Islet of Langerhans (tissue), 1 donor: ENCODE results near the gene DNM2.

Experiments used
- FAIRE-seq: peaks from one replicate; lab custom pipeline; 2011; peaks lifted over from hg19 to GRCh38; lab: Jason Lieb, UNC

Gene DNM2

GRCh38 chr19:10780368-10780767 lies 62.5 kb downstream of the DNM2 start:
- FAIRE-seq = no peak

GRCh38 chr19:10782795-10783194 lies 64.9 kb downstream of the DNM2 start:
- FAIRE-seq = no peak

DNA sequence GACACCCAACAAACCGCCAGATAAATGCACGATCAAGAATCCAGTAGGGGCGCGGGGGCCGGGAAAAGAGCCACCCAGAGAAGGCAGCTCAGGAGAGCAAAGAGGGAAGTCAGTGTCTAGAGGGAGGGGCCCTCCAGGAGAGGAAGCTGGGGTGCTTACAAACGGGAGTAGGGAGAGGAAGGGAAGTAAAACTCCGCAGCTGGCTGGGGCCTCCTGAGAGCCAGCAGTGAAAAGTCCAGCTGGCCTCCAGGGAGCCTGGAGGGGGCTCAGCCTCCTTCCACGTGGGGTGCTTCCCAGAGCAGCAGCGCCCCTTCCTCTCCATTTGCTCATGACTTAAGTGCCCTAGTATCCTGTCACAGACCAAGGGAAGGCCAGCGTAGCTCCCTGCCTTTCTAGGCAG lies 66.4 kb downstream of the DNM2 start:
- no peak for FAIRE-seq

GRCh38 chr19:10788146-10788545 lies 70.3 kb downstream of the DNM2 start:
- no peak for FAIRE-seq

GRCh38 chr19:10789866-10790265 lies 72.0 kb downstream of the DNM2 start:
- FAIRE-seq = no peak

DNA sequence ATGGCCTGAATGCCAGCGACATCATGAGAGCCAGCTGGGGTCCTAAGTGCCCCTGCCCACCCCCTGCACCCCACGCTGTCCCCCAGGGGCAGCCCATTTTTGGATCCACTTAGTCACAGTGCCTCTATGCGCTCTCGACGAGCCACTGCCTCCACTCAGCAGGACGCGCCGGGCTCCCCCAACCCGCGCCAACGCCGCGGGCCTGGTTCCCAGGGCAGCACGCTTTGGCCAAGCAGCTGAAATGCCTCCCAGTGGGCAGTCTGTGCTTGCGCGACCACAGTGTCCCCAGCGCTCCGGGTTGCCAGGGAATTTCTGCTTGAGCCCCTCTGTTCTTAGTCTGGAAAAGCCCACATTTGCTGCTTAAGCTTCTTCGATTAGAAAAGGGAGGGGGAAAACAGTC lies 78.8 kb downstream of the DNM2 start:
- no peak for FAIRE-seq

GRCh38 chr19:10797078-10797477 lies 79.2 kb downstream of the DNM2 start:
- FAIRE-seq = no peak

GRCh38 chr19:10797541-10798256 lies 79.8 kb downstream of the DNM2 start:
- FAIRE-seq = no peak

- FAIRE-seq = no peak
Measured at GRCh38 chr19:10800488-10800887, 82.6 kb downstream of the DNM2 start.

DNA sequence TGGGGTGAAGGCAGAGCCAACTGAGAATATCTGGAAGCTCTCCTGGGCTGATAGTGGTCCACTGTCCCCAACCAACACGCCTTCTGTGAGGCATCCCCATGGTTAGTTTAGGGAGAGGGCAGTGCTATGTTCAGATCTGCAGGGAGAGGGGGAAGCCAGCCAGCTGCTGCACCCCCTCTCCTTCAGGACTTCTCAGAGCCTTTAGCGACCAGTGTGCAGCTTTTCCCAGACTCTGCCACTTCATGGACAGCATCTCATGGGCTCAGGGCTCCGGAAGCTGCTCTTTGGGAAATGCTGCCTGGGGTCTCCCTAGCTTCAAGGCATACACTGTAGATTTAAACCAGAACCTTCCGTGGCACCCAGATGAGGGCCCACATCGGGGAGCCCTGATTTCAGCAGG lies 84.6 kb downstream of the DNM2 start:
- FAIRE-seq = no peak

GRCh38 chr19:10803252-10803651 lies 85.4 kb downstream of the DNM2 start:
- FAIRE-seq = no peak

GRCh38 chr19:10805065-10805757 lies 87.3 kb downstream of the DNM2 start:
- no peak for FAIRE-seq

GRCh38 chr19:10805758-10806247 lies 87.9 kb downstream of the DNM2 start:
- no peak for FAIRE-seq

DNA sequence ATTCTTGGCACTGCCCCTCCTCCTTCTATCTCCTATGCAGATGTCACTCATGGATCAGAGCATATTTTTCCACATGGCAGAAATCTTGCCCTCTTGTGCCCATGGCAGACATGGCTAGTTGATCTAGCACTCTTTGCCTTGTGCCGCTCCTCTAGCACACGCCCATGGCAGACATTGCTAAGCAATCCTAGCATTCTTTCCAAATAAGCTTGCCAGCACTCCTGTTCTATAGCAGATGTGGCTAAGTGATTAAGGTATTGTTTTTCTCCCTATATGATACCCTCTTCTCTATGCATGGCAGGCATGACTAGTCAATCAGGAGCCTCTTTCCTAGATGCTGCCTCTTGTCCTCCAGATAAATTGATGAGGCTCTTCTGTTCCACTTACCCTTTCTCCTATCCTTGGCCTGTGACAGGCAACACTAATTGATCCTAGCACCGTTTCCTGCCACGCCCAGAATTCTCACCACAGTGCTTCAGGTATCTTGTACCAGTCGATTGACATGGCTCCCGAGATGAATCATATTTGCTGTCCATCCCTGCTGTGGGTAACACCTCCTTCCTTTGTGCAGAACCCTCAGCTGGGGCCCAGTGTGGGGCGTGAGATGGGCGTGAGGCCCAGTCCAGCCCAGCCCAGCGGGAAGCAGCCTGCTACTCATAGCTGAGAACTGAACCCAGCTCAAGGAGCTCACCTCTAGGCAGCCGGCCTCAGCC lies 91.2 kb downstream of the DNM2 start:
- FAIRE-seq = no peak

- FAIRE-seq = no peak
Measured at GRCh38 chr19:10809651-10810285, 91.9 kb downstream of the DNM2 start.

DNA sequence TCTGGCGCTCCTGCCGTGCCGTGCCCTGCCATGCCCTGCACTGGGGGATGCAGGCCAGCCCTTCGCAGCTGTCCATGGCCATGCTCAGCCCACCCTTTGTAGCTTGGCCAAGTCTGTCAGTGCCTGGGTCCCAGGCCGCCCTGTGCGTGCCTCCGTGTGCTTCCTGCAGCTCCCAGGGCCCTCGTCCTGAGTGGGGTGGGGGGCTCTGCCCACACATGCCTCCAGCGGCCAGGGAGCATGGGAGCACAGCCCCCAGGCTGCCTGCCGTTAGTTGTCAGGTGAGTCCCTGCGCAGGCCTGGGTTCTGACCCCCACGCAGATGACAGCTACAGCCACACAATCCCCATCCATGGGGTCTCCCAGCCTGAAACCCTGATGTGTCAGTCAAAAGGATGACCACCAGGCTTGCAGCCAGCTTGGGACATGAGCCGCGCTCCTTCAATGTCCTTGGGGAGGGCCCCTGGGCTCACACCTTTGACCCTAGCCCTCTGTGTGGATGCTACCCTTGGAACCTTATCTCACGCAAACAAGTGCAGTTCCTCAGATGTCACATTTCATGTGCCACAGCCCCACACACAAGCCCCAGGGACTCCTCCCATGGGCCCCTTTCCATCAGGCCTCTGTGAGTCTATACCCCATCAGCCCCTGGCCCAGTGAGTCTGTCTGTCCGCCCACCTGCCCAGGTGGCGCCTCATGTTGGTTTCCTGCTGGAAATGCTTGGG lies 93.7 kb downstream of the DNM2 start:
- FAIRE-seq = no peak

DNA sequence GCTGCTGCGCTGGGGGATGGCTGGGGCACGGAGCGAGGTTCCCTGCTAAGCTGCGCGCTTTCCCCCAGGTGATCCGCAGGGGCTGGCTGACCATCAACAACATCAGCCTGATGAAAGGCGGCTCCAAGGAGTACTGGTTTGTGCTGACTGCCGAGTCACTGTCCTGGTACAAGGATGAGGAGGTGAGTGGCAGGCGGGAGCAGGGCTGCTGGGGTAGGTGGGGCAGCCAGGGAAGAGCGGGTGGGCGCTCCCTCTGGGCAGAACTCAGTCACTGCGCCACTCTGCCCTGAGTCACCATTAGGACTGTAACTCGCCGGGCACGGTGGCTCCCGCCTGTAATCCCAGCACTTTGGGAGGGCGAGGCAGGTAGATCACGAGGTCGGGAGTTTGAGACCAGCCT lies 94.3 kb downstream of the DNM2 start:
- FAIRE-seq = no peak

DNA sequence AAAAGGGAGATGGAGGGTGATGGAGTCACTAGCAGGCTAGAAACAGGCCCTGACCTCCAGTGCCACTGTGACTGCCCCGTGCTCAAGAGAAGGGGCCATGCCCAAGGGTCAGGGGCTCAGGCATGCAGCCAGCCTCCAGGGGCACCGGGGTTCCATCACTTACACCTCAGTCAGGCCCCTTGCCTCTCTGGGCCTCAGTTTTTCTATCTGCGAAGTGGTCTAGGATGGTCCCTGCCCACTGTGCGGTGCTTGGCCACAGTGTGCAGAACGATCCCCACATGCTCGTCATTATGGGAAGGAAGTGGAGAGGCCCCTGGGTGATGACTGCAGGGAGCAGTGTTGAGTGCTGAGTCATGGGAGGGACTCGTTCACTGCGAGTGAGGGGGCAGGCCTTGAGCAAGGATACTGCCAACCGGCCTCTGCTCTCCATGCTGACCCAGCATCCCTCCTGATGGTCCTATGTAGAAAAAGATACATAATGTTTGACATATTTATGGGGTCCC lies 95.1 kb downstream of the DNM2 start:
- no peak for FAIRE-seq

- FAIRE-seq = no peak
Measured at GRCh38 chr19:10815007-10815536, 97.2 kb downstream of the DNM2 start.

- FAIRE-seq = no peak
Measured at GRCh38 chr19:10815969-10816644, 98.2 kb downstream of the DNM2 start.

DNA sequence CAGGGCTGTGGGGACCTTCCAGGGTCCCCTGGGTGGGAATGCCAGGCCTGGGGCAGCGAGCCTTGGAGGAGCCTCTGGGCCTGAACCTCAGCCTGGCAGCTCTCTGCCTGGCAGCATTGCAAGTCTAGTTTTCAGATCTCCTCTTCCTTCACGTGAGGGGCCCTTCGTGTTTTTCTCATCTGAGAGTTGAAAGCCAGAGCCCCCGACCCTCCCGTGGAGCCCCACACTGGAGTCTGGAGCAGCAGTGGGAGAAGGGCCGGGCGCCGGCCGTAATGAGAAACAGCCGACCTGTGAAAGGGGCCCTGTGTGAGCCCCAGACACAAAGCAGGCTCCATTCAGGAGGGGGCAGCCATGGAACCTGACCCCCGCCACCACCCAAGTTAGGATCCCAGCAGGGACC lies 98.8 kb downstream of the DNM2 start:
- no peak for FAIRE-seq
